ENCODE results near the gene TLE5.

Gene TLE5

DNA sequence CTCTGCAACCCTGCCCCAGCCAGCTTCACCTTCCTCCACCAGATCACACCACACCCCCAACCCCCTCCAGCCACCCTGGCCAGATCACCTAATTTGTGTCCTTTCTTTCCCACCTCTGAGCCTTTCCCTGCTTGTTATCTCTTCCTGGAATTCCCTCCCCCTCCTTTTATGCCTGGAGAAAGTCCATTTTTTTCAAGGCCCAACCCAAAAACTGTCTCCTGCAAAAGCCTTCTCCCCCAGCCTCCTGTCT lies 28.0 kb downstream of the TLE5 start:
- Histone ChIP-seq H2AFZ (ENCODE audit: low read depth, low read length) (no peak overlapping the region), H3K27me3 (ENCODE audit: insufficient read depth, low read length, poor library complexity) (peaks cover 18% of the 10 kb centered on the region), H3K4me1 (ENCODE audit: insufficient read depth, low read length) (peaks cover 31% of the 10 kb centered on the region), H3K79me2 (ENCODE audit: insufficient read depth, low read length) (no peaks in the 10 kb centered on the region), H3K9ac (ENCODE audit: low read depth, low read length) (peak overlapping the region; percentile 84), H3K4me3 (ENCODE audit: low read depth in 1 of 2, low read length in 2 of 2) (peak overlapping the region in 1 of 2 experiments; percentile 69; a peak in 2 of 4 replicates), H3K27ac (ENCODE audit: low read length) (peak overlapping the region; percentile 86), H4K20me1 (ENCODE audit: insufficient read depth, low read length) (no peaks in the 10 kb centered on the region), H3K36me3 (ENCODE audit: insufficient read depth, low read length) (no peaks in the 10 kb centered on the region), H3K9me3 (ENCODE audit: insufficient read depth, low read length, severe bottlenecking) (no peaks in the 10 kb centered on the region), H3K4me2 (ENCODE audit: insufficient read depth, low read length) (peak overlapping the region; percentile 80)
- no peak for TF ChIP-seq EZH2 (IDR thresholded peaks at IDR 0.05; ENCODE audit: borderline replicate concordance, low read depth, low read length, severe bottlenecking)
- TF ChIP-seq, protein P1, sequence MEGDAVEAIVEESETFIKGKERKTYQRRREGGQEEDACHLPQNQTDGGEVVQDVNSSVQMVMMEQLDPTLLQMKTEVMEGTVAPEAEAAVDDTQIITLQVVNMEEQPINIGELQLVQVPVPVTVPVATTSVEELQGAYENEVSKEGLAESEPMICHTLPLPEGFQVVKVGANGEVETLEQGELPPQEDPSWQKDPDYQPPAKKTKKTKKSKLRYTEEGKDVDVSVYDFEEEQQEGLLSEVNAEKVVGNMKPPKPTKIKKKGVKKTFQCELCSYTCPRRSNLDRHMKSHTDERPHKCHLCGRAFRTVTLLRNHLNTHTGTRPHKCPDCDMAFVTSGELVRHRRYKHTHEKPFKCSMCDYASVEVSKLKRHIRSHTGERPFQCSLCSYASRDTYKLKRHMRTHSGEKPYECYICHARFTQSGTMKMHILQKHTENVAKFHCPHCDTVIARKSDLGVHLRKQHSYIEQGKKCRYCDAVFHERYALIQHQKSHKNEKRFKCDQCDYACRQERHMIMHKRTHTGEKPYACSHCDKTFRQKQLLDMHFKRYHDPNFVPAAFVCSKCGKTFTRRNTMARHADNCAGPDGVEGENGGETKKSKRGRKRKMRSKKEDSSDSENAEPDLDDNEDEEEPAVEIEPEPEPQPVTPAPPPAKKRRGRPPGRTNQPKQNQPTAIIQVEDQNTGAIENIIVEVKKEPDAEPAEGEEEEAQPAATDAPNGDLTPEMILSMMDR (IDR thresholded peaks at IDR 0.05; ENCODE audit: borderline replicate concordance, extremely low read depth, low read length, poor library complexity, severe bottlenecking), result no peak
- DNase-seq, result no peak
- ATAC-seq (ENCODE audit: insufficient read depth, low read depth), result no peak

DNA sequence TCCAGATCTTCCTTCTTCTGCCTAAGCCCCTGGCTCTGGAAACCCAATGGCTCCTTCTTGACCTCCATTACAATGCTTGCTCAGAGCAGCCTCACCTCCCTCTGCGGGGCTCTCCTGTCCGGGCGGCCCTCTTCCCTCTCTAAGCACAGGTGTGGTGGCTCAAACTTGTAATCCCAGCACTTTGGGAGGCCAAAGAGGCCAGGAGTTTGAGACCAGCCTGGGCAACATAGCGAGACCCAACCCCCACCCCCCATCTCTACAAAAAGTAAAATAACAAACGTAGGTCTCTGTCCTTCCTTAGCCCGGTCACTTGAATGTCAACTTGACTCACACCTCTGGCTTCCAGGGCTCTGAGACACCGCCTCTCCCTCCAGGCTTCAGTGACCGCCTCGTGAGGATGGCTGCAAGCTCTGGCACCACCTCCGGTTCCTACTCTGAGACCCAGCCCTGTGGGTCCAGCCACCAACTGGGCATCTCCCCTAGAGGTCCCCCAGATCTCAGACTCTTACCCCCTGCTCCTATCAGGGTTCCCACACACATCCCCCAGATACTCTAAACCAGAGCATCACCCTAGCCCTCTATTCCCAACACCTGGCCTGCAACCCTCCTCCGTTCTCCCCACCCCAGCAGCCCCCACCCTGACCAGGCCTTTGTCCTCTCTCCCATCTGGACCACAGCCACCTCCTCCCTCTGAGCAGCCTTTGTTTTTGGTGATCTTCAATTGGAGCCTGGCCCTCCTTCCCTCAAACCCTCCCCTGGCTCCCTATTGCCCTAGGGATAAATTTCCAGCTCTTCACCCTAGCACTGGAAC lies 28.5 kb downstream of the TLE5 start:
- DNase-seq (no peak), ATAC-seq (ENCODE audit: insufficient read depth, low read depth) (no peak)
- no peak overlapping the region for H3K4me3 ChIP-seq (ENCODE audit: low read depth in 1 of 2, low read length in 2 of 2)
- no peaks in the 10 kb centered on the region for H3K79me2 ChIP-seq (ENCODE audit: insufficient read depth, low read length)
- H4K20me1 ChIP-seq (ENCODE audit: insufficient read depth, low read length), result no peaks in the 10 kb centered on the region
- peaks cover 32% of the 10 kb centered on the region for H3K4me1 ChIP-seq (ENCODE audit: insufficient read depth, low read length)
- H3K27ac ChIP-seq (ENCODE audit: low read length), result no peak overlapping the region
- peak overlapping the region; percentile 80 for H3K4me2 ChIP-seq (ENCODE audit: insufficient read depth, low read length)
- H2AFZ ChIP-seq (ENCODE audit: low read depth, low read length), result no peak overlapping the region
- no peaks in the 10 kb centered on the region for H3K36me3 ChIP-seq (ENCODE audit: insufficient read depth, low read length)
- TF ChIP-seq, protein P1 (IDR thresholded peaks at IDR 0.05; ENCODE audit: borderline replicate concordance, extremely low read depth, low read length, poor library complexity, severe bottlenecking), result no peak
- TF ChIP-seq EZH2 (IDR thresholded peaks at IDR 0.05; ENCODE audit: borderline replicate concordance, low read depth, low read length, severe bottlenecking), result no peak
- peak overlapping the region; percentile 84; the same call in 1 of the 2 replicates for H3K9ac ChIP-seq (ENCODE audit: low read depth, low read length)
- peaks cover 19% of the 10 kb centered on the region for H3K27me3 ChIP-seq (ENCODE audit: insufficient read depth, low read length, poor library complexity)
- no peaks in the 10 kb centered on the region for H3K9me3 ChIP-seq (ENCODE audit: insufficient read depth, low read length, severe bottlenecking)

DNA sequence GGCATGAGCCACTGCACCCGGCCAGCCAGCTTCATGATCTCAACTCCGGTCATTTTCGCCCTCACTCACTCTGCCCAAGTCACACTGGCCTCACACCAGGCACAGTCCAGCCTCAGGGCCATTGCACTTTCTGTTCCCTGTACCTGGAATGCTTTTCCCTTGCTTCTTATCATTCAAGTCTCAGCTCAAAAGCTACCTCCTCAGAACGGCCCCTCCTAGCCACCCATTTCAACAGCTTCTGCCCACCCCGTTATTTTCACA lies 30.8 kb downstream of the TLE5 start:
- H3K36me3 ChIP-seq (ENCODE audit: insufficient read depth, low read length), result no peaks in the 10 kb centered on the region
- no peaks in the 10 kb centered on the region for H4K20me1 ChIP-seq (ENCODE audit: insufficient read depth, low read length)
- H3K79me2 ChIP-seq (ENCODE audit: insufficient read depth, low read length), result no peaks in the 10 kb centered on the region
- no peak overlapping the region for H3K27ac ChIP-seq (ENCODE audit: low read length)
- H2AFZ ChIP-seq (ENCODE audit: low read depth, low read length), result no peak overlapping the region
- DNase-seq (no peak), ATAC-seq (ENCODE audit: insufficient read depth, low read depth) (no peak)
- peaks cover 27% of the 10 kb centered on the region for H3K27me3 ChIP-seq (ENCODE audit: insufficient read depth, low read length, poor library complexity)
- peaks cover 39% of the 10 kb centered on the region for H3K4me1 ChIP-seq (ENCODE audit: insufficient read depth, low read length)
- no peaks in the 10 kb centered on the region for H3K9me3 ChIP-seq (ENCODE audit: insufficient read depth, low read length, severe bottlenecking)
- H3K4me3 ChIP-seq (ENCODE audit: low read depth in 1 of 2, low read length in 2 of 2), result no peak overlapping the region
- H3K4me2 ChIP-seq (ENCODE audit: insufficient read depth, low read length), result no peak overlapping the region
- TF ChIP-seq EZH2 (IDR thresholded peaks at IDR 0.05; ENCODE audit: borderline replicate concordance, low read depth, low read length, severe bottlenecking), result no peak
- TF ChIP-seq, protein P1 (IDR thresholded peaks at IDR 0.05; ENCODE audit: borderline replicate concordance, extremely low read depth, low read length, poor library complexity, severe bottlenecking), result no peak
- H3K9ac ChIP-seq (ENCODE audit: low read depth, low read length), result no peak overlapping the region
